Chondrocyte (in vitro differentiated cells): ENCODE data around the gene TAPBP. TPM values are rescaled to one million over a fixed set of nuclear protein-coding genes. Genes with fewer than 3 reads are reported as not detected.

Experiments used
- DNase-seq: peaks from one replicate; pipeline ENCODE4 v3.0.0; 2021; ENCODE audit warnings: mixed read lengths, low spot score
- H3K27ac Mint-ChIP-seq: one replicate; pipeline ENCODE4 v1.8.0; 2021; ENCODE audit warnings: mild to moderate bottlenecking, moderate library complexity, mixed read lengths; ENCODE audit not compliant: unreplicated experiment
- H3K27me3 Mint-ChIP-seq: 2 replicates; pipeline ENCODE4 v1.8.0; 2021; ENCODE audit warnings: low read depth, mixed read lengths
- H3K36me3 Mint-ChIP-seq: 2 replicates; pipeline ENCODE4 v1.8.0; 2021; ENCODE audit warnings: low read depth, mixed read lengths
- H3K4me1 Mint-ChIP-seq: 2 replicates; pipeline ENCODE4 v1.8.0; 2021; ENCODE audit warnings: low read depth, mild to moderate bottlenecking, mixed read lengths
- H3K4me3 Mint-ChIP-seq: one replicate; pipeline ENCODE4 v1.8.0; 2021; ENCODE audit warnings: mild to moderate bottlenecking, moderate library complexity, mixed read lengths; ENCODE audit not compliant: unreplicated experiment
- H3K9me3 Mint-ChIP-seq: 2 replicates; pipeline ENCODE4 v1.8.0; 2021; ENCODE audit warnings: low read depth, mixed read lengths
- total RNA-seq: library from RNA; stranded (reverse); gene quantifications from 3 replicates; pipeline ENCODE4 v1.2.1, GENCODE V29; 2021
- TF ChIP-seq, protein P1 (sequence below): fragments of 200-600 bp; sonication (generic); IDR thresholded peaks from 2 replicates; pipeline ENCODE4 v1.5.0; 2021; ENCODE audit warnings: antibody characterized with exemption, mild to moderate bottlenecking, moderate library complexity

Gene TAPBP
- total RNA-seq, 1 donor from 2014 or later = 86.2 TPM

DNA sequence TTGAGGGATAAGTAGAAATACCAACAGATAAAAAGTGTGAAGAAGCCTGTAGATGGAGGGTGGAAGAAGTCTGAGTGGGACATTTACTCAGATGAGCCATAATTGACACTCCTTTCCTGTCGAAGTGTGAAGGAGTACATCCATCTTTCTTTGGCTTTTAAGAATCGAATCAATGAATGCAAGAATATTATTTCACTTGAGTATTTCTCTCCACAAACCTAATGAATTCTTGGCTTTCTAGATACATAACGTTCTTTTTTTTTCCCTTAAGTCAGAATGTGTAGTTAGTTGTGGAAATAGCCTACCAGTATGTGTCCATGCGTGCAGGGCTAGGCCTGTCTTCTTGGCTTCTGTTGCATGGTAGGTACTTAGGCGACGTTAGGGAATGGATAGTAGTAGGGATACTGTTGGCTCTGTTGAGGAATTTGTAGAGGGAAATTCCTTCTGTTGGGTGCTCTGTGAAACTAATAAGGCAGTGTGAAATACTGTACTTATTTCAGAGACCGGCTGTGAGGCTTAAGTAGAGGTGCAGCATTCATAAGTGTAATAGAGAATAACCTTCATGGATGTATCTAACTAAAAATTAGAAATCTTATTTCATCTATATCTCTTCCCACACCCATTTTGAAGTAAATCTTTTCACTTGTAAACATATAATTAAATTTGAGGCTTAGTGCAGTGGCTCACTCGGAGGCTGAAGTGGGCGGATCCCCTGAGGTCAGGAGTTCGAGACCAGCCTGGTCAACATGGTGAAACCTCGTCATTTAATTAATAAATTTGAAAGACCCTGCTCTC is 40.6 kb downstream of the TAPBP start:
- DNase-seq = no peak
- Mint-ChIP-seq H3K4me3 (peak overlapping the region; percentile 94), H3K9me3 (no peaks in the 10 kb centered on the region), H3K27me3 (no peaks in the 10 kb centered on the region), H3K4me1 (peaks cover 67% of the 10 kb centered on the region), H3K36me3 (peaks cover 25% of the 10 kb centered on the region), H3K27ac (peak overlapping the region; percentile 100)
- TF ChIP-seq, protein P1, sequence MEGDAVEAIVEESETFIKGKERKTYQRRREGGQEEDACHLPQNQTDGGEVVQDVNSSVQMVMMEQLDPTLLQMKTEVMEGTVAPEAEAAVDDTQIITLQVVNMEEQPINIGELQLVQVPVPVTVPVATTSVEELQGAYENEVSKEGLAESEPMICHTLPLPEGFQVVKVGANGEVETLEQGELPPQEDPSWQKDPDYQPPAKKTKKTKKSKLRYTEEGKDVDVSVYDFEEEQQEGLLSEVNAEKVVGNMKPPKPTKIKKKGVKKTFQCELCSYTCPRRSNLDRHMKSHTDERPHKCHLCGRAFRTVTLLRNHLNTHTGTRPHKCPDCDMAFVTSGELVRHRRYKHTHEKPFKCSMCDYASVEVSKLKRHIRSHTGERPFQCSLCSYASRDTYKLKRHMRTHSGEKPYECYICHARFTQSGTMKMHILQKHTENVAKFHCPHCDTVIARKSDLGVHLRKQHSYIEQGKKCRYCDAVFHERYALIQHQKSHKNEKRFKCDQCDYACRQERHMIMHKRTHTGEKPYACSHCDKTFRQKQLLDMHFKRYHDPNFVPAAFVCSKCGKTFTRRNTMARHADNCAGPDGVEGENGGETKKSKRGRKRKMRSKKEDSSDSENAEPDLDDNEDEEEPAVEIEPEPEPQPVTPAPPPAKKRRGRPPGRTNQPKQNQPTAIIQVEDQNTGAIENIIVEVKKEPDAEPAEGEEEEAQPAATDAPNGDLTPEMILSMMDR = no peak

DNA sequence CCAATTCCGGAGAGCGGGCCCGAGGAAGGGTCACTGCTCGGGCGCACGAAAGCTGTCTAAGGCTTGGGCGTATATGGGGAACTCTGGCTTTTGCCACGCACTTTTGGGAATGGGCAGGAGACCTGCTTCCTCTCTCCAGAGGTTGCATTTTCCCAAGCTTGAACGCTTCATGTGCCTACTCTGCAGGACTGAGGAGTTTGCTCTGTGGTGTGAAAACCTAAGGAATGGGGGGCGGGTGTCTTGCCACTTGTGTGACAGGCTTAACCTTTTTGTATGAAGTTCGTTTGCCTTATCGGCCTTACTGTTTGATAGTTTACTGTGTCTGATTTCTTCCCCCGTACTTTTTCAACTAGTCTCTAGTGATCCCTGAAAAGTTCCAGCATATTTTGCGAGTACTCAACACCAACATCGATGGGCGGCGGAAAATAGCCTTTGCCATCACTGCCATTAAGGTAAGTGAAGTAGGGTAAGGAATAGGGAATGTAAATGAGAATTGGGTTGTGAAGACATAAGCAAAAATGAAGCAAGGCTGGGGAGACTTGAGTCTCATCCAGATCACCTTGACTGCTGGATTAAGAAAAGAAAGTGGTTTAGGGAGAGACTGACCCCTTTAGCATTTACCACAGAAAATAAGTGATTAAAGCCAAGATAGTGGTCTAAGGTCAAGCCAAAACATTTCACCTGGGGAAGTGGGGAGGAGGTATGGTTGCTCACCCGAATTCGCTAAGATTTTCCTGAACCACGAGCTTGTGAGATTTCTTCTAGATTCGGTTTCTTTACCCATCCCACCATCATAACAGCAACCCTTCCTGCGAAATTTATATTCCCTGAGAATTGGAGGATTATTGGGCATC is 41.4 kb downstream of the TAPBP start:
- TF ChIP-seq, protein P1 = no peak
- H3K9me3 Mint-ChIP-seq = no peaks in the 10 kb centered on the region
- H3K36me3 Mint-ChIP-seq = peaks cover 29% of the 10 kb centered on the region
- DNase-seq = no peak
- peak overlapping the region; percentile 94 for H3K4me3 Mint-ChIP-seq
- H3K27ac Mint-ChIP-seq = peak overlapping the region; percentile 100
- H3K4me1 Mint-ChIP-seq = peaks cover 63% of the 10 kb centered on the region
- H3K27me3 Mint-ChIP-seq = no peaks in the 10 kb centered on the region

DNA sequence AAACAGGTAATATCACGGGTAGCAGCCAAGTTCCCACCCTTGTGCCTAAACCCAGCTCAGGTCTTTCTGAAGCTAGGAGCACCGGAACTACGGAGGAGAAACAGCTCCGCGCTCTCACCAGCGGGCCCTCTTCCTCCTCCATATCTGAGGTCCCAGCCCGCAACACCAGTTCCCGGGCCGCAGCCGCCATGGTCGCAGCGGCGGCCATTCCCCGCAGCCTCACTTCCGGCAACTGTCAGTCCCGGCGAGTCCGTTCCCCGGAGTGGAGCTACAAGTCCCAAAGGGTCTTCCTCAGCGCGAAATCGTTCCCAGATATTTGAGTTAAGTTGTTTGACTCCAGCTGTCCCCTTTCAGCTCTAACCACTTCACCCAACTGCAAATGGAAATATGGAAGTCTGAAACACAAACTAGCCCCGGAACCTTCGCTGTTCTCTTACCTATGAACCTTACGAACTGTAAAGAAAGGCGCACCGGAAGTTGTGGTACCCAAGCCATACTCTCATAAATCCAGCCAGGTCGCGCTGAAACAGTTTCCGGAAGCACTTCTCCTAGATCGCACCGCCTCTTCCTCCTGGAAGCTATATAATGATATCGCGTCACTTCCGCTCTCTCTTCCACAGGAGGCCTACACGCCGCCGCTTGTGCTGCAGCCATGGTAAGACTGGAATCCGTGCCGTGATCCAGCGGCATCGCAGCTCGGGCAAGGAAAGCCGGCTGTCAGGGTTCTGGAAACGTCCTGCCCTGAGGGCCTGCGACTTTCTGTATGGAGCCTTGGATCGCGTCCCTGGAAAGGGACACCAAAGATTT is 42.2 kb downstream of the TAPBP start, which contains the start of the genes RPS18 and VPS52:
TSS of gene RPS18 (plus strand) at position 608 of the 807 bp plus-strand sequence. CDS start at position 653, 45 bp downstream.
TSS of gene VPS52 (minus strand) at position 409 of the 807 bp plus-strand sequence. CDS start at position 208, 201 bp downstream.
- peak within 1 kb of the TSS; percentile 100 for H3K27ac Mint-ChIP-seq
- TF ChIP-seq, protein P1 = no peak
- peaks cover 34% of the 10 kb centered on the region for H3K36me3 Mint-ChIP-seq
- H3K9me3 Mint-ChIP-seq = no peaks in the 10 kb centered on the region
- DNase-seq = no peak
- peak within 1 kb of the TSS; percentile 94 for H3K4me3 Mint-ChIP-seq
- H3K4me1 Mint-ChIP-seq = peaks cover 58% of the 10 kb centered on the region
- no peaks in the 10 kb centered on the region for H3K27me3 Mint-ChIP-seq

DNA sequence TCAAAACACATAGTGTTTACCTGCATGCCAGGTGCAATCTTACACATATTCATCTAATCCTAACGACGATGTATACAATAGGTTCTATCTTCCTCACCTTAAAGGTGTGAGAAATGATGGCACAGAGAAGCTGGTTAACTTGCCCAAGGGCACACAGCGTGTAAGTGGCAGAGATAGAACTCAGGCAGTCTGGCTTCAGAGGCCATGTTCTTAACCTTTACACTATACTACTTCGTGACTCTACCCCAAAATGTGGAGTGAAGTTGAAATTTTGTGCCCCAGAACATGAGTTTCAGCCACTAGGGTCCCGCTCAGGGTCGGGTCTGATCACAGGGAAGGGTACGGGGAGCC is 42.8 kb downstream of the TAPBP start:
- Mint-ChIP-seq H3K4me3 (peak overlapping the region; percentile 94), H3K4me1 (peaks cover 52% of the 10 kb centered on the region), H3K27me3 (no peaks in the 10 kb centered on the region), H3K36me3 (peaks cover 34% of the 10 kb centered on the region), H3K9me3 (no peaks in the 10 kb centered on the region), H3K27ac (peak overlapping the region; percentile 100)
- TF ChIP-seq, protein P1 = peak; percentile 34
- DNase-seq = no peak
